Kidney glomerular epithelial cell (primary cell): ENCODE results near the gene SLC39A11.
"Not testable (repeated sequence)": the region's sequence is repeated elsewhere in the genome, so short reads cannot be mapped to it uniquely, and the experiment has no call there.

Experiments used
- DNase-seq: peaks from one replicate; lab custom pipeline; 2025; lab: John Stamatoyannopoulos, UW

Gene SLC39A11

DNA sequence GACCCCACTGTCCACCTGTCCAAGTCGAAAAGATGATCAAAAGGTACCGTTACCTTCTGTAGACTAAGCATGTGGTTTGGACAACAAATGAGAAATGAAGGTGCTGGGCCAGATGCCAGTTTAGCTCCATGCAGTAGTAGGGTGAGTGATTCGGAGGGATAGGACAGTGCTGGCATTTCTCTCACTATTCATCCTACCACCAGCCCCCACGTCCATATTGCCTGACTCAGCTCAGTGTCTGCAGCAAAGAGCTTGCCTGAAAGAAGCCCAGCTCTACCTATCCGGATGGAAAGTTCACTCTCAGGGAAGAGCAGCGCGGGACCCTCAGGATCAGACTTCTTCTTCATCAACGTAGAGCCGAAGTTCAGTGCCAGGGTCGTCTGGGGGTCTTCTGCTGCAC lies 145.0 kb downstream of the SLC39A11 start:
- DNase-seq: no peak

DNA sequence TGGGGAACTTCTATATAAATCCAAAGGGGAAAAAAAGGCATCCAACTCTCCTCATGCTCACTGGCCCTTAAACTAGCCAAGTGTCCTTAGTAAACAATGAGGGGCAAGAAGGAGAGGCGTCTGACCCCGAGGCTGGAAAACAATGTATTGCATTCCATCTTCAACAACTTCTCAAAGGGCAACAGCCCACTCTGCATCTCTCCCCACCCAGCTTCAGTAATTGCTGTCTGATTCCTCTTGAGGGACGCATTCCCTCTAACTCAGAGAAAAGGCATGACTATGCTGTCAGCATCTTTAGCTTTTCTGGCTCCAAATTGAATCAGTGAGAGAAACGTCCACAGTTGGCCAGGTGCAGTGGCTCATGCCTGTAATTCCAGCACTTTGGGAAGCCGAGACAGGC lies 145.8 kb downstream of the SLC39A11 start:
- DNase-seq: no peak

DNA sequence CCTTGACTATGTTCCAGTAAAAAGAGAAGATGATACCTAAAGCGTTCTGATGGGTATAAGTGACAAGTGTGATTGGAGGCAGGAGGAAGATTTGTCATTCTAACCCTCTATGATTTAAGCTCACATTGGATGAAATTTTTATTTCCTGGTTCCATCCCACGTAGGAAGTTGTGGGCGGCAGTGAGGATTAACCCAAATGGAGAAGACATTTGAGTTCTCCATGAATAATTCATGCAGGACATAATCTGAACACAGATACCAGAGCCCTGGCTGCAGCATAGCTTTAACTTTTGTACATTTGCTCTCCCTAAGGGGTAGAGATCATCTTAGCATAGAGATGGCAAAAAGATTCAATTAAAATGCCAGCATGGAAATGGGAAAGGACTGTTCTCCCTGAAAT lies 146.3 kb downstream of the SLC39A11 start:
- no peak for DNase-seq

DNA sequence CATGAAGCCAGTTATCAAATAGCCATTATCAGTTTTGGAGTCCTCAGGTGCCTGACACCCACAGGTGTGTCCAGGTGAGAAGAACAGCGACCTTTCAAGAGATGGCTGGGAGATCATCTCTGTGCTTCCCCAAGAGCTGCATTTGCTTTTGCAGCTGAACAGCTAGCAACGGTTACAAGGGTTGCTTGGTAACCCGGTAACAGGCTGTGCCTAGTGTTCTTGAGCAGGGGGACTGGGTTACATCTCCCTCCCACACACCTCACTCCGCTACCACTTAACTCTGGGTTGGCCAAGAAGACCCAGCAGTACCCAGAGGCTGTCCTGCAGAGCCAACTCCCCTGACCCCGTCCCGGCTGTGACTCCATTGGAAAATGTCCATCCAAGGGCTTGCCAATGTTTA lies 147.0 kb downstream of the SLC39A11 start:
- no peak for DNase-seq

DNA sequence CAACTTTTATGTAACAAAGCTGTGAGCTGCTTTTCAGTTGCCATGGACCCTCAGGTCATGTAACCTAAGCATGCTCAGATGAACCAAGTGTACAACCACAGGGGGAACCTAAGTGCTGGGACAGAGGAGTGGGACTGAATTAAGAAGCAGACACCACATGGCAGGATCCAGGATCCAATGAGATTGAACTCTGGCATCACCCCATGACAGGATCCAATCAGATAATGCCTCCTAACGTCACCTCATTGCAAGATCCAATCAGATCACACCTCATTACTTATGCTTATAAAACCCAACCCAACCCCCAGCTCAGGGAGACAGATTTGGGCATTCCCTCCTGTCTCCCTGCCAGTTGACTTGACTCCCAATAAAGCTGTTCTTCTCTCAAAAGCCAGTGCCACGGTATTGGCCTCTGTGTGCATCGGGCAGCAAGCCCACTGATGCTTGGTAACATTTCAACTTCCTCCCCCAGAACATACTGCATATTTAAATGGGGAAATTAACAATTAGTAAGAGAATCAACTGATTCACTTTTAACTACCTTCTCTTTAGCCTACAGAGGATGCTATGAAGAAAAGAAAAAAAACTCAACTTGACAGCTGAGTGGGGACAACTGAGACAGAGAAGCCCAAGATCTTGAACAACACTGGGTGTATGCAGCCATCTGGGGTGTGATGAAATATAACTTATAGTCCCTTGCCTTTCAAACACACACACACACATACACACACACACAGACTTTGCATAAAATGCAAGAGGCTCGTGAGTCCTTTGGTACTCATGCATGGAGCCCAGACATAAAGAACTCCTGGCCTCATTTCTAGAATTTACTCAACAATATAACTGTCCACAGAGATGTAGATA lies 148.4 kb downstream of the SLC39A11 start:
- no peak for DNase-seq

DNA sequence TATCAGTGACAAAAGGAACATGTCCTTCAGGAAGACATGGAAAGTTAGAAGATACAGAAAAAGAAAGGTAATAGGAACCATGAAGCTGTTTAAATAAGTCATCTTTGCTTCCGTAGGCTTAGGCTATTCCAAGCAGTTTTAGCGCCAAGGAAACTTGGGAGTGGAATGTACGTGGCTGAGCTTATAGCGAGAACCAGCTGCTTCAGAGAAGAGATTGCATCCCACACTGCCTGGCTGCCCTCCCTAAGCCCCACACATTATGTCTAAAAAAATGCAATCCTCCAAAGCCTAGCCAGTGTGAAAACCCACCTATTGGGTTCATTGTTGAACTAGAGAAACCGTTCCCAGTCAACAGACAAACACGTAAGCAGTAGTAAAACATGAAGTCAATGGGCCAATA lies 149.9 kb downstream of the SLC39A11 start:
- DNase-seq: no peak

DNA sequence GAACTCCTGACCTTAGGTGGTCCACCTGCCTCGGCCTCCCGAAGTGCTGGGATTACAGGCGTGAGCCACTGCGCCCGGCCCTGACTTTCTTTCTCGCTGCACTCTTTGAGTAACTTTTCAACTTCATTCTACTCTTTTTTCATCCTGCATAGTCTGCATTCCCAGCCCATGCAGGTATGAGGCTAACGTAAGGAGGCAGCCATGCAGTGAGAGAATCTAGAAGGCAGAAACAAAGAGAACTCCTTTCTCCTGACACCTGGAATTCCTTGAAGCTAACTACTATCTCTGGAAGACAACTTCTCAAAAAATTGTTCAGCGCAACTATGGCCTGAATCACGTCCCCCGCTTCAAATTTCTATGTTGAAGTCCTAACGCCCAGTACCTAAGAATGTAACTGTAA lies 152.0 kb downstream of the SLC39A11 start:
- no peak for DNase-seq

DNA sequence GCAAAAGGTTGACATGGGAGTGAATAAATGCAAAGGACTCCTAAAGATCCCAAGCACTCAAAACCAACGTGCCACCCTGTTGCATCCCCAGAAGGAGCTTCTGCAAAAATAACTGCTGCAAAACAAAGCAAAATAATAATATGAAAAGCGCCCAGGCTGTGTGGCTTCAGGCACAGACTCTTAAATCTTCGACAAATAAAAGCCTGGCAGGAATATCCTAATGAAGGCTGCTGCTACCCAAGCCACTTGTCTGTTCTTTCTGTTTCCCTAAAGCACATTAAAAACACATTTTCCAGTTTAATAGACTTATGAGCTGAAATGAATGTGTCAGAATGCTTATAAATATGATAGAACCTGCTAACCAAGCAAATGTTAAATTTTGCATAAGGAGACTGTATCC lies 154.0 kb downstream of the SLC39A11 start:
- DNase-seq: no peak

DNA sequence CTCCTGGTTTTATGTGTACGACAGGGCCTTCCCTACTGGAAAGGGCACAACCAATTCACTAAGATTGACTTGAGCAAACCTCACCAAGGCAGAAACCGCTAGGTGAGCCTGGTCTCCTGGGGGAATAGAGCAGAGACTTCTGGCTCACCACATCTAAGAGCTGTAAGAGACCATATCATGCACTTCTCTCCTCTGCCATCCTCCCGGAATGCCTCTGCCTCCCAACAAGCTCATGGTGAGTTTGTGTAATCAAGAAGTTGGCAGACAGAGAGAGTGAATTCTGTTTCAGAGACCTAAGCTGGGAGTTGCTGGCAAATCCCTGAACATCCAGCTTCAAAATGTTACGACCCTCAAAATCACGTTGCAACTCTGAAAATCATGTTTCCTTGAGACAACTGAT lies 154.8 kb downstream of the SLC39A11 start:
- DNase-seq: no peak

DNA sequence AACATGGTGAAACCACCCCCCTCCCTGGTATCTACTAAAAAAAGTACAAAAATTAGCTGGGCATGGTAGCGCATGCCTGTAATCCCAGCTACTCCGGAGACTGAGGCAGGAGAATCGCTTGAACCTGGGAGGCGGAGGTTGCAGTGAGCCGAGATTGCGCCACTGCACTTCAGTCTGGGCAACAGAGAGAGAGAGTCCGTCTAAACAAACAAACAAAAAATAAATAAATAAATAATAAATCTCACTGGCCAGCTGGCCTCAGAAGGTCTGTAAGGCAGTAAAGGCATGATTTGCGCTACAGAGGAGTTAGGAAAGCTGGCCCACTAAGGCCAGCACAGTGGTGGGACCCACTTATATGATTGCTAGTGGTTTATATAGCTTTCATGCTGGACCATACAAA lies 155.2 kb downstream of the SLC39A11 start:
- not testable (repeated sequence) for DNase-seq

DNA sequence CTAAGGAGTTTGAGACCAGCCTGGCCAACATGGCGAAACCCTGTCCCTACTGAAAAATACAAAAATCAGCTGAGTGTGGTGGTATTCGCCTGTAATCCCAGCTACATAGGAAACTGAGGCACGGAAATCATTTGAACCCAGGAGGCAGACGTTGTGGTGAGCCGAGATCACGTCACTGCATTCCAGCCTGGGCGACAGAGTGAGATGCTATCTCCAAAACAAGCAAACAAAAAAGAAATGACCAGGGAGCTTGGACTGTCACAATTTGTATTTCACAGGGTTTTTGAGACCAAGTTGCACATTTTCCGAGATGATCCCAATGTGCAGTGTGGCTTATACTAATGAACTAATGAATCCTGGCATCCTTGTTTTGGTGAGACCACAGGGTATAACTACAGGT lies 156.5 kb downstream of the SLC39A11 start:
- DNase-seq: no peak

DNA sequence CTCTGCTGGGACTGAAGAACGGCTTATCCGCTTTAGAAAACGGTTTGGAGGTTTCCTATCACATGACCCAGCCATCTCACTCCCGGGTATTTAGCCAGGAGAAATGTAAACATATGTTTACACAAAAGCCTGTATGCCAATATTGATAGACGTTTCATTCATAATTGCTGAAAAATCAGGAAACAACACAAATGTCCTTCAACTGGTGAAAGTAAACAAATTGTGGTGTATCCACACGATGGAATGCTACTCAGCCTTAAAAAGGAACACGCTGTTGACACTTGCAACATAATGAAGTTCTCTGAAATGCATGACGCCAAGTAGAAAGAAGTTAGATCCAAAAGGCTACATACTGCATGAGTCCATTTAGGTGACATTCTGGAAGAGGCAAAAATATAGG lies 157.6 kb downstream of the SLC39A11 start:
- DNase-seq: no peak

DNA sequence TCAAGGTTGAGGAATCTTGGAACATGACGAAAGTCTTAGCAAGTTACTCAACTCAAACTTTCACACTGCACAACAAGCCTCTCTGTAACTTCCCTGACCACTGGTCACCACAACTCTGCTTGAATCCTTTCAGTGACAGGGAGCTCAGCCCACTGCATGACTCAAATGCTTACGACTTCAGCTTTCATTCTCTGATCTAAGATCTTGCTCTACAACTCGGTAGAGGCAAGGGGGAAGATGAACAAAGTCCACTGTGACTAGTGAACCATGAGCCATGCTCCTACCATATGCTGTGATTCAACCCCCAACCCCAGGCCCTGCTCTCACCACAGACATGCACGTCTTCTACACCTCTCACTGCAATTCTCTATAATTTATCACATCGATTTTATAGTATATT lies 160.9 kb downstream of the SLC39A11 start:
- DNase-seq: no peak

DNA sequence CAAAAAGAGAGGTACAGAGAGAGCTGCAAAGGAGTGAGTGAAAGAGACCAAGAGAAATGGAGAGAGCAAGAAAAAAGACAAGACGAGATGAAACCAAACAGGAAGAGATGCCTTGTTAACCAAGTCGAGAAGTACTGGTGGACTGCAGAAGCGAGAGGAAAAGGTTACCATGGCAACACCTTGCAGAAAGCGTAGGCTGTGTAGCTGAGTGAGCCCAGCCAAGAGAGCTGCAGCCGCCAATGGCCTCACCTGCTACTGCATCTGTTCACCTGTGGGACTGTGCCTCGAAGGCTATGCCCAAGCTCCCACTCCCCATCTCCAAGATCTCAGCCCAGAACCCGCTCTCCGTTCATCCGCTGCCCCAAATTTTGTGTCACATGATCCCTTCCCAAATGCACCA lies 161.3 kb downstream of the SLC39A11 start:
- DNase-seq: no peak

DNA sequence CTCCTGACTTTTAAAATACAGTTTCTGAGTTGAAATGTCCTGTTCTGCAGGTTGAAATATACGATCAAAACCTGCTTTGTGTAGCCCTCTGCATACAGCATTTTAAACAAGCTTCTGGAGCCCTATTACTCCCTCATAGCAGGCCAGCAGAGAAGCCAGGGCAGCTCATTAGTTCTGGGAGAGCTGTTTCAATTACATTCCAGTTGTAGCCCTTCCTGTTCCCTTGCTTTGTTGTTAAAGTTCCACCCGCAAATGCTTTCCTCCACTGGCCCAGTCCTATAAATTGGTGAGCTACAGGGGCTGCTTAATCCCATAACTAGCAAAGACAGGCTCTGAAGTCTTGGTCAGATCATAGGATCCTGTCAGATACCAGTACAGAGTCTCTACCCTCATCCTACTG lies 162.5 kb downstream of the SLC39A11 start:
- no peak for DNase-seq

DNA sequence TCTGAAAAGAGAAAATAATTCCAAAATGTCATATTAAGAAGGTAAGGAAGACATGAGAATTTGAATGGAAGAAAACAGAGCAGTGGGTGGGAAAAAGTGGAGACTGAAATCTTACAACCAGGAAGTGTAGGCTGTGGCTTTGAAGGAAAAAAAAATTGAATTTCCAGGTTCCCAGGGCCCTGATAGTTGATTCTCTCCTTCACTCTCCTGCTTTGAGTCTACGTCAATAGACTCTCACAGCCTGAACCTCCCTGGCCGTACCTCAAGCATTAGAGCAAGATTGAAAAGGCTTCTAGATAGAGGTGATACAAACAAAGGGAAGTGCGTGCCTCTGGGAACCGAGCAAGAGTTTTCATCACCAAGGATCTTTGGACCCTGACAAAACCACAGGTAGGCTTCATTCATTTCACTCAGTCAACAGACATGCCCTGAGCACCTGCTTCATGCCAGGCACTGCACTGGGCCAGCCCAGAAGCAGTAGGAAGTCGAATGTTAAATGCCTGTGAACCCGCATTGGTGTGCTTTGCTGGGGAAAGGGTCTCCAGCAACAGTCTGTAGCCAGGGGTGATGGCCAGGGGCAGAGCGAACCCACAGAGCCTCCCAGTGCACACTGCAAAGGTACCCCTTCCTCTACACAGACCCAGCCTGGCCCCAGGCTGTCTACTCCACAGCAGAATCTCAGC lies 163.9 kb downstream of the SLC39A11 start:
- no peak for DNase-seq

DNA sequence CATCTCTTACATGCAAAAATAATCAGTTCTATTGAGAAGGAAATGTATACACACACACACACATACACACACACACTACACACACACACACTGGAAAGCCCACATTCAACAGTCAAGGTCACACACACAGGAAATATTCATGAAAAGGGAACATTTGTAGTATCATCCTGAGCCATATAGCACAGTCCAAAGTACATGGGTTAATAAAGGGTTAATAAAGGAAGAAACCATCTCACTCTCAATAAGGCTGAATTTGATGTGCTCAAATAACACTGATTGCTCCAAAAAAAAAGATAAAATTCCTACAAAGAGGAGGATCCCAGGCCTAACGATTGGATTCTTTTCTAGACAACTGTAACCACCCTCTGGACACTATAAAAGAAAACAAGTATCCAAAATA lies 164.7 kb downstream of the SLC39A11 start:
- DNase-seq: no peak

DNA sequence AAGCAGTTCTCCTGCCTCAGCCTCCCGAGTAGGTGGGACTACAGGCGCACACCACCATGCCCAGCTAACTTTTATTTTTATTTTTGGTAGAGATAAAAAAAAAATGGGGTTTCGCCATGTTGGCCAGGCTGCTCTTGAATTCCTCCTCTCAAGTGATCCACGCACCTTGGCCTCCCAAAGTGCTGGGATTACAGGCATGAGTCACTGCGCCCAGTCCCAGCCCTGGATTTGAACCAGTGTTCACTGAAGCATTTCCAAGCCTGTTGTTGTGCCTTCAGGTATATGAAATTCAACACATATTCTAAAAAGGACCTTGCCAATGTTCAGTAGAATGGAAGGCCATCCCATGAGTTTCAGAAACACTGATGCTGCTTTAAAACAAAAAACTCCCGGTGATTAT lies 165.3 kb downstream of the SLC39A11 start:
- no peak for DNase-seq

DNA sequence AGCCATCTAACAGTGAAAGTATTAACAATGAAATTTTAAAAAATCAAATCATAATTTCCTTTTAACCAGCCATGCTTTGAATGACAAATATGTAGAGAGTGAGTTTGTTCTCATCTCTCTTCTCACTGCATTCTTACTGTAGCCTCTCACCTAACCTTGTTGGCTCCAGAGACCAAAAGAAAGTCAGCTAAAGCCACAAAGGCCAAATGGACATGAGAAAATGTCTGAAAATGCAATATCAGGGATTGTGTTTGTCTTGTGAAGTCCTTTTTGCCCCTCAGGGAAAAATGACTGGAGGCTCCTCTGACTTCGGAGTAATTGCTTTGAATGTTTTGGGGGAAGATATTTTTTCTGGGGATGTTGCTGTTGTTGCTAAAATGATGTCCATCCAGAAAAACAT lies 166.3 kb downstream of the SLC39A11 start:
- DNase-seq: no peak

DNA sequence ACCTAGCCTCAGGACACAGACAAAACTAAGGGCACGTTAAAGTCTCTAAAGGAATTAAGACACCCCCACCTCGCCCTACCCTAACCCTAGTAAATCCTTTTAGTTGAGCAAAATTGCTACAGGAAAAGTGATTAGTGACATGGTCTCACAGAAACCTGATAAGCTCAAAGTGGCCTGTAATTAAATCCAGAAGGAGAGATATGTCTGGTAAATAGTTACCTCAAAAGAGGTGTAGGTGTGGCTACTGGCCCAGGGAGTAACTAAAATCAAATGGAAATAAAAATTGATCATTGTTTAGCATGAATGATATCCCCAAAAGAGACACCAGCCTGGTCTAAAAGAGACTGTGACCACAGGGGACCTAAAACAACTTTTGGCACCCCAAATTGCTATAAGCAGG lies 168.3 kb downstream of the SLC39A11 start:
- DNase-seq: no peak

DNA sequence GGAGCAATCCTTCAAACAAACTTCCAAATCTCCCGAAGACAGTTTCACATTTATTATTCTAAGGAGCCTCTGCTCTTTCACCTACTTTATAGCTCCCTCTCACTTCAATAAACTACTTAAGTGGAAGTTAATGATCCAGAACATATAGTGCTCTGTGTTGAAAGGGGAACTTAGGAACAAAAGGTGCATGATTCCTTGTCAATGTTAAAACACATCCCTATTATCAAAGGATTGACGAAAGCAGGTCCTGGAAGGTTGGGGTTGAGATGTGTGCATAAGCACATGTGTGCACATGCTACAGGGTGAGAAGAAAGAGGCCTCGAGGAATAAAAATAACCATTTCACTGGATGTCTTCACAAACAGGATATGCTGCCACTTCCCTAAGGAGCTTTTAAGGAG lies 170.3 kb downstream of the SLC39A11 start:
- DNase-seq: peak; percentile 49

DNA sequence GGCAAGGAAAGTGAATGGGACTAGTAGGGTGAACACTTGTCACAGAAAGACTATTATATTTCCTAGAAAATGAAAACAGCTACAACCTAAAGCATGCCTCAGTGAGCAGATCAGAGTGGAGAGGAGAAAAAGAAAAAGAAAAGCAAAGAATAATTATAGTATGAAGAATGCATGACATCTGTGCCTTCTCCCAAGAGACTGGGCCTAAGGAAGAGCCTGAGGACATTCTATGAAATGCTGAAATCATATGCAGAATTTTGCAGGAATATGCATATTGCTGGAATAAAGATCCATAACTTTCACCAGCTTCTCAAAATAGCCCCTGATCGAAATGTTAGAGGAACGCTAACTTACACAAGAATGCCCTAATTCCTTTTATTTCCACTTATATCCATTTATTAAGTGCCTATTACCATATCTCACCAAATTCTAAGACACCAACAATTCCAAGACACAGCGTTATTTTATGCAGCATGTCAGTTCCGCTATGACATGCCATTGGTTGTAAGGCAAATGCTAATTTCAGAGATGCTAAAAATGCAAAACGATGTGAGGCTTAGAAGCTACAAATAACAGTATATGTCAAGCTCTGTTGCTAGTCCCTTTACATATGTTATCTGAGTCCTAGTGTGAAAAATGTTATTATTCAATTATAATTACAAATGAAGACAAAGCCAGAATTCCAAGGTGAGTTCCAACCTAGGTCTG lies 171.0 kb downstream of the SLC39A11 start:
- no peak for DNase-seq

DNA sequence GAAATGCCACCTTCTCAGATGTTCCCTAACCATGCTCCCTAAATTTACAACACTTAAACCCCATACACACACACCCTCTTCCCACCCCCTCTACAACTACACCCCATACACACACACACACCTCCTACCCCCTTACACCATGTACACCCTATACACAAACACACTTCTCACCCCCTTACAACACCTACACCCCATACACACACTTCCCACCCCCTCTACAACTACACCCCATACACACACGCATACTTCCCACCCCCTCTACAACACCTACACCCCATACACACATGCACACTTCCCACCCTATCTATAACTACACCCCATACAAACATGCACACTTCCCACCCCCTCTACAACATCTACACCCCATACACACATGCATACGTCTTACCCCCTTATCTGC lies 172.0 kb downstream of the SLC39A11 start:
- no peak for DNase-seq
